Ascending aorta (tissue), 2 donors: ENCODE results near the gene SVOPL. TPM values are rescaled to one million over a fixed set of nuclear protein-coding genes. Genes with fewer than 3 reads are reported as not detected.

Source experiments
- DNase-seq, 2 donors: peaks; one replicate each; pipeline ENCODE4 v3.0.0-alpha.2; 2019; ENCODE audit warnings: low spot score in 2 of 2
- H3K27ac ChIP-seq, 2 donors: fragments of 200-600 bp; sonication (generic); one replicate each; pipeline ENCODE4 v1.5.1; 2016 to 2017; ENCODE audit warnings: mild to moderate bottlenecking in 1 of 2
- H3K27me3 ChIP-seq: fragments of 200-600 bp; sonication (generic); one replicate; pipeline ENCODE4 v1.5.1; 2017
- H3K36me3 ChIP-seq, 2 donors: fragments of 200-600 bp; sonication (generic); one replicate each; pipeline ENCODE4 v1.5.1; 2016
- H3K4me1 ChIP-seq, 2 donors: fragments of 200-600 bp; sonication (generic); one replicate each; pipeline ENCODE4 v1.5.1; 2016 to 2017; ENCODE audit warnings: mild to moderate bottlenecking in 1 of 2
- H3K4me3 ChIP-seq, 2 donors: fragments of 200-600 bp; sonication (generic); one replicate each; pipeline ENCODE4 v1.5.1; 2016 to 2017; ENCODE audit warnings: mild to moderate bottlenecking in 1 of 2
- H3K9me3 ChIP-seq, 2 donors: fragments of 200-600 bp; sonication (generic); one replicate each; pipeline ENCODE4 v1.5.1; 2016
- intact Hi-C: fragments of 100-400 bp; cut with DNase I; formaldehyde crosslinking; loops from one replicate; pipeline ENCODE4 v1.15.1; 2023
- total RNA-seq: library from RNA; depleted of rRNA; stranded (reverse); fragments of >200 nt; gene quantifications from one replicate; pipeline ENCODE4 v1.1.0, GENCODE V29; 2016
- TF ChIP-seq, protein P1 (sequence below), 3 experiments: fragments of 200-600 bp in 2 of 3; fragments of 450-650 bp in 1 of 3; sonication (generic) in 2 of 3; IDR thresholded peaks; one replicate each; pipeline ENCODE4 v1.5.1; 2016 to 2019; ENCODE audit warnings: antibody characterized with exemption in 3 of 3, mild to moderate bottlenecking in 1 of 3, moderate library complexity in 1 of 3

Gene SVOPL
- total RNA-seq, 1 donor from 2014 or later, result not detected

DNA sequence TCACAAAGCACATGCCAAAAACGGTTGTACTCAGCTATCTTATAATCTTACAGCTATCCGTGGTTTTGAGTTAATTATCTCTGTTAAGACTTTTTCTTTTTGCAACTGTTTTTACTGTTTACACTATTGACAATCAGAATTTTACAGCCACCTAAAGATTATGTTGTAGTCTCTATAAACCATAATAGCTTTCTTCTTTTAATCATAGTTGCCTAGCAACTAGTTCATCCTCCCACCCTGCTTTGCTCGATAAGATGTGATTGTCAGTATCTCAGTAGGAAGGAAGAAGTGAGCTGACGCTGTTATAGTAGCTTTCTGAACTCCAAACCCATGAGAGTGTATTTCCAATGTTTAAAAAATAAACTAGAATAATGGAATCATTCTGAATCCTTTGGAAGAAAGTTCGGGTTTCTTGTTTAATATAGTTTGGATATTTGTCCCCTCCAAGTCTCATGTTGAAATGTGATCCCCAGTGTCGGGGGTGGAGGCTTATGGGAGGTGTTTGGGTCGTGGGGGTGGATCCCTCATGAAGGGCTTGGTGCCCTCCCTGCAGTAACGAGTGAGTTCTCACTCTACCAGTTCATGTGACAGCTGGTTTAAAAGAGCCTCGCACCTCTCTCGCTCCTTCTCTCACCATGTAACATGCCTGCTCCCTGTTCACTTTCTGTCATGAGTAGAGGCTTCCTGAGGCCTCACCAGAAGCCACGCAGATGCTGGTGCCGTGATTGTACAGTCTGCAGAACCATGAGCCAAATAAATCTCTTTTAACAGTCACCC, 68.1 kb downstream of the SVOPL start:
- H3K4me1 ChIP-seq, result no peaks in the 10 kb centered on the region

DNA sequence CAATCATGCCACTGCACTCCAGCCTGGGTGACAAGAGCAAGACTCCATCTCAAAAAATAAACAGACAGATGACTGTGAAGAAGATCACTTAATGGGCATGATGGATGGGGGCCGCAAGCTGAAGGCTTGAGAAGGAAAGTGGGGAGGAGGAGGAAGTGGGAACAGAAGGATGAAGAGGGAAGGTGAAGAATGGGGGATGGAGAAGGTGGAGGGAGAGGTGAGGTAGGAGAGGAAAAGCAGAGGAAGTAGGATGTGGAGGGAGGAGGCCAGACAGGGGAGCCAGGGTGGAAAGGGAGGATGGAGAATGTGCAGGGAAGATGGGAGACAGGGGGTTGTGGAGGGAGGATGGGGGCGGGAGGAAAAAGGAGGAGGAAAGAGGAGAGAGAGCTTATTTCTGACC, 68.8 kb downstream of the SVOPL start:
- intact Hi-C loops, result no loop called here
- Histone ChIP-seq H3K4me1 (no peaks in the 10 kb centered on the region), H3K27me3 (no peaks in the 10 kb centered on the region), H3K9me3 (no peaks in the 10 kb centered on the region), H3K4me3 (no peak overlapping the region), H3K36me3 (no peaks in the 10 kb centered on the region), H3K27ac (no peak overlapping the region)
- DNase-seq, result no peak
- TF ChIP-seq, protein P1, sequence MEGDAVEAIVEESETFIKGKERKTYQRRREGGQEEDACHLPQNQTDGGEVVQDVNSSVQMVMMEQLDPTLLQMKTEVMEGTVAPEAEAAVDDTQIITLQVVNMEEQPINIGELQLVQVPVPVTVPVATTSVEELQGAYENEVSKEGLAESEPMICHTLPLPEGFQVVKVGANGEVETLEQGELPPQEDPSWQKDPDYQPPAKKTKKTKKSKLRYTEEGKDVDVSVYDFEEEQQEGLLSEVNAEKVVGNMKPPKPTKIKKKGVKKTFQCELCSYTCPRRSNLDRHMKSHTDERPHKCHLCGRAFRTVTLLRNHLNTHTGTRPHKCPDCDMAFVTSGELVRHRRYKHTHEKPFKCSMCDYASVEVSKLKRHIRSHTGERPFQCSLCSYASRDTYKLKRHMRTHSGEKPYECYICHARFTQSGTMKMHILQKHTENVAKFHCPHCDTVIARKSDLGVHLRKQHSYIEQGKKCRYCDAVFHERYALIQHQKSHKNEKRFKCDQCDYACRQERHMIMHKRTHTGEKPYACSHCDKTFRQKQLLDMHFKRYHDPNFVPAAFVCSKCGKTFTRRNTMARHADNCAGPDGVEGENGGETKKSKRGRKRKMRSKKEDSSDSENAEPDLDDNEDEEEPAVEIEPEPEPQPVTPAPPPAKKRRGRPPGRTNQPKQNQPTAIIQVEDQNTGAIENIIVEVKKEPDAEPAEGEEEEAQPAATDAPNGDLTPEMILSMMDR (IDR thresholded peaks at IDR 0.05), result no peak

More for the DNA sequence above, 68.1 kb downstream of the SVOPL start:
- H3K27ac ChIP-seq, result no peak overlapping the region
- no peaks in the 10 kb centered on the region for H3K9me3 ChIP-seq
- TF ChIP-seq, protein P1 (IDR thresholded peaks at IDR 0.05), result no peak
- H3K27me3 ChIP-seq, result no peaks in the 10 kb centered on the region
- H3K4me3 ChIP-seq, result no peak overlapping the region
- no peak for DNase-seq
- intact Hi-C loops, result no loop called here
- no peaks in the 10 kb centered on the region for H3K36me3 ChIP-seq

- Histone ChIP-seq H3K9me3 (no peaks in the 10 kb centered on the region), H3K4me1 (no peaks in the 10 kb centered on the region), H3K36me3 (no peaks in the 10 kb centered on the region), H3K4me3 (no peak overlapping the region), H3K27ac (no peak overlapping the region), H3K27me3 (no peaks in the 10 kb centered on the region)
- TF ChIP-seq, protein P1 (IDR thresholded peaks at IDR 0.05), result no peak
- no peak for DNase-seq
- intact Hi-C loops, result no loop called here
Measured at GRCh38 chr7:138630059-138630610, 71.0 kb downstream of the SVOPL start.

- no peaks in the 10 kb centered on the region for H3K27me3 ChIP-seq
- intact Hi-C loops, result no loop called here
- no peaks in the 10 kb centered on the region for H3K9me3 ChIP-seq
- TF ChIP-seq, protein P1 (IDR thresholded peaks at IDR 0.05), result no peak
- H3K4me1 ChIP-seq, result no peaks in the 10 kb centered on the region
- no peak overlapping the region for H3K4me3 ChIP-seq
- no peak for DNase-seq
- no peaks in the 10 kb centered on the region for H3K36me3 ChIP-seq
- H3K27ac ChIP-seq, result no peak overlapping the region
Measured at GRCh38 chr7:138627361-138627760, 73.8 kb downstream of the SVOPL start.

GRCh38 chr7:138626846-138627245, 74.3 kb downstream of the SVOPL start:
- TF ChIP-seq, protein P1 (IDR thresholded peaks at IDR 0.05), result no peak
- no peak overlapping the region for H3K4me3 ChIP-seq
- no peak overlapping the region for H3K27ac ChIP-seq
- intact Hi-C loops, result no loop called here
- no peaks in the 10 kb centered on the region for H3K9me3 ChIP-seq
- no peaks in the 10 kb centered on the region for H3K36me3 ChIP-seq
- DNase-seq, result no peak
- no peaks in the 10 kb centered on the region for H3K4me1 ChIP-seq
- no peaks in the 10 kb centered on the region for H3K27me3 ChIP-seq
